ENCODE results near the gene FXYD6.
"Not testable (repeated sequence)": the region's sequence is repeated elsewhere in the genome, so short reads cannot be mapped to it uniquely, and the experiment has no call there.

The FXYD6 gene, protein sequence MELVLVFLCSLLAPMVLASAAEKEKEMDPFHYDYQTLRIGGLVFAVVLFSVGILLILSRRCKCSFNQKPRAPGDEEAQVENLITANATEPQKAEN

DNA sequence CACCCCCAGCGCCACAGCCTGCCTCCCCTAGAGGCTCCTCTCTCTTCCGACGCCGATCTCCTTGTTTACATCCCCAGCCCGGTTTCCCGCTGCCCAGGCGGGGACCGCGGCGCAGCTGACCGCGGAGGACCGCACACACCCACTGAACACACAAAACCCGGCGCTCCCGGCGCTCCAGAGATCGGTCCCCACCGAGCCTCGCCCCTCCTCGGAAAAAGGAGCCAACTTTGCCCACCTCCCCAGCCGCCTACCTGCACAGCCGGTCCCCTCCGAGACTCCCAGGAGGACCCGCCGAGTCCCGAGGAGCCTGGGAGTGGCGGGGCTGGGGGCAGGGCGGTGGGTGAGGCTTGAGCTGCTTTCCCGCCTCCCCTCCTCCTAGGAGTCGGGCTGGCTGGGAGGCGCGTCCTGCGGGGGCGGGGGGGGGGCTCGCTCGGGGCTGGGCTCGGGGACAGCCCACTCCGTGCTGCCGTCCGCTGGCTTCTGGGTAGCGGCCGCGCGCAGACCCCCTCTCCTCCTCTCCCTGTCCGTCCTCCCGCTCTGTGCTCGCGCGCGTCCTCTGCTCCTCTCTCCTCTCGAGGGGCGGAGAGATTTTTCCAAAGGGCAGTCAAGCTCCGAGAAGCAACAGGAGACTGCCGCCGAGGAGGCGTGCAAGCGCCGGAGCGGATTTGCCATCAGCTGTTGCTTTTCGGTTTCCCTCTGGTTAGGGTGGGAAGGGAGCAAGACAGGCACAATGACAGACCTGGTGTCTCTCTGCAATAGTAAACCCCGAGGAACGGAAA, at the start of gene FXYD6:
Gene FXYD6, minus strand, starts transcription at position 318 of the 779 bp plus-strand sequence. CDS start 33,882 bp downstream, outside the sequence.
- no peak for DNase-seq (ENCODE audit: low read depth)

DNA sequence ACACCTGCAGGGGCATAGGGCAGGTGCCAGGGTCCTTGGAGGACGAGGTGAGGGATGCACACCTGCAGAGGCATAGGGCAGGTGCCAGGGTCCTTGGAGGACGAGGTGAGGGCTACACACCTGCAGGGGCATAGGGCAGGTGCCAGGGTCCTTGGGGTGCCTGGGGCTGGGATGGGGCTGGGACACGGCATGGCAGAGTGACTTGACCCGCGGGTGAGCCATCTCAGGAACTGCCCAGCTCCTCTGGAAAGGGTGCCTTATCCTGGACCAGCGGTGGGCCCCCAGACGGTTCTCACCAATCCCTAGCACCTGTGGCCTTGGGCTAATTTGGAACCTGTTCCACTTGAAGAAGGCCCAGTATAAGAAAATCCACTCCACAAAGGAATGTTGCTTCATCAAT, 49.7 kb upstream of the FXYD6 start:
- DNase-seq (ENCODE audit: low read depth): not testable (repeated sequence)

- no peak for DNase-seq (ENCODE audit: low read depth)
Observed at GRCh38 chr11:117925198-117925925, 48.9 kb upstream of the FXYD6 start.

GRCh38 chr11:117924631-117925170, 48.2 kb upstream of the FXYD6 start:
- no peak for DNase-seq (ENCODE audit: low read depth)

GRCh38 chr11:117923773-117924172, 47.3 kb upstream of the FXYD6 start:
- no peak for DNase-seq (ENCODE audit: low read depth)

GRCh38 chr11:117923275-117923674, 46.8 kb upstream of the FXYD6 start:
- no peak for DNase-seq (ENCODE audit: low read depth)

GRCh38 chr11:117921893-117922292, 45.4 kb upstream of the FXYD6 start:
- DNase-seq (ENCODE audit: low read depth): no peak

DNA sequence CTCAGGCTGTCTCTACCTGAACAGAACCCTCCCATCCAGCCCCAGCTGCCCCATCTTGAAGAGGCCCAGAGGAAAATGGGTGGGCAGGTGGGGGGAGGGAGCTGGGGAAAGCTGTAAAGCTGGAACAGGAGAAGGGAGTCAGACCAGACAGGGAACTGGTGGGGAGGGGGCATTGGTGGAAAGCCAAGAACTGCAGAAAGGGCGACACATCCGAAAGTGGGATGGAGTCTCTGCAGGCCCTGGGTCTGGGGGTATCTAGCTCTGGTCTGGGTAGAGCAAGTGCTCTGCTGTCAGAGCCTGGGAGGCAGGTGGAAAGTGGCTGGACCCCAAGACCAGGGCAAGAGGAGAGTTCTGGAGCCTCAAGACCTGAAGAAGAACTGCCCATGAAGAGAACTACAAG, 45.0 kb upstream of the FXYD6 start:
- no peak for DNase-seq (ENCODE audit: low read depth)

- DNase-seq (ENCODE audit: low read depth): no peak
Observed at GRCh38 chr11:117919781-117920221, 43.3 kb upstream of the FXYD6 start.

GRCh38 chr11:117919341-117919740, 42.9 kb upstream of the FXYD6 start:
- no peak for DNase-seq (ENCODE audit: low read depth)

DNA sequence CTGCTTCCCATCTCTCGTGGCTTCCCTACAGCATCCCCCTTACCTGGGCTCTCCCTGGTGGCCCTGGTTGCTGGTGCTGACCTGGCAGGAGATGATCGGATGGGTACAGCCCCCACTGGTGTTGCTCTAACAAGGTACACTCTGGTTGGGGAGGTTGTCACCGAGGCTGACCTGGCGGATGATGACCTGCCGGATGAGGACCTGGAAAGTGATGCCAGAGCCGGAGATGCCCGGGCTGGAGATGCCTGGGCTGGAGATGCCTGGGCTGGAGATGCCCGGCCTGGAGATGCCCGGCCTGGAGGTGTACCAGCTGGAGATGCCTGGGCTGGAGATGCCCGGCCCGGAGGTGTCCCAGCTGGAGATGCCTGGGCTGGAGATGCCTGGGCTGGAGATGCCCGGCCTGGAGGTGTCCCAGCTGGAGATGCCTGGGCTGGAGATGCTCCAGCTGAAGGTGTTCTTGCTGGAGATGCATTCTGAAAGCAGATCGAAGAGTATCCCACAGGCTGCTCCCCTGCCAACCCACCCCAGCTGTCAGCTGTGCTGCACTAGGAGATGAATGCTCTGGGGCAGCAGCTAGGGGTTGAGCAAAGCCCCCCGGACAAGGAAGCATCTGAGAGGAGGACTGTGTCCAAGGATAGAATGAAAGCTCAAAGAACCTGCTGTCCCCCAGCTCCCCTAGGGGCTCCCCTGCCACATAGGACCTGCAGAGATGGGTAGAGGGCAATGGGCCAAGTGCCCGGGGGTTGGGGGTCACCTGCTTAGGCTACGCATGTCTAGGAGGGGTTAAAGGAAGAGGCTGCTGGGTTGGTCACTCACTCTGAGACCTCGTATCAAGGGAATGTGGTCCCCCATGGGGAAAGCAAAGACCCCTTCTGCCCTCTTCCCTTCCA, 42.2 kb upstream of the FXYD6 start:
- DNase-seq (ENCODE audit: low read depth): no peak

- DNase-seq (ENCODE audit: low read depth): no peak
Observed at GRCh38 chr11:117917591-117918151, 41.2 kb upstream of the FXYD6 start.

DNA sequence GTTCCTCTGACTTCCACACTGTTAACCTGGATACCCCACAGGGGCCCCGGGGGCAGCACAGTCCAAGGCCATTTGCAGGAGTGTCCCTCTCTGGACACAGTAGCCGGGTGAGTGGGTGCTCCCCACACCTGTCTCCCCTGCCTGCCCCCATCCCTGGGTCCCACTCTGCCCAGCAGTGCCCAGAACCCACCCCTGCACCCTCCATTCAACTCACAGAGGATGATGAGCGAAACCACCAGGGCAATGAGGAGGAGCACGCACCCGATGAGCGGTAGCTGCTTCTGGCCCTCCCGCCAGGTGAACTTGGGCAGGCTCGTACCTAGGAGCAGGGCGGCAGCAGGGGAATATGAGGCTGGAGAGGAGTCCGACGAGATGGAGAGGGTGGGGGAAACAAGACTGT, 40.5 kb upstream of the FXYD6 start:
- DNase-seq (ENCODE audit: low read depth): no peak

- DNase-seq (ENCODE audit: low read depth): no peak
Observed at GRCh38 chr11:117915672-117916235, 39.3 kb upstream of the FXYD6 start.

GRCh38 chr11:117914991-117915618, 38.6 kb upstream of the FXYD6 start:
- no peak for DNase-seq (ENCODE audit: low read depth)

- DNase-seq (ENCODE audit: low read depth): no peak
Observed at GRCh38 chr11:117914398-117914761, 37.9 kb upstream of the FXYD6 start.

DNA sequence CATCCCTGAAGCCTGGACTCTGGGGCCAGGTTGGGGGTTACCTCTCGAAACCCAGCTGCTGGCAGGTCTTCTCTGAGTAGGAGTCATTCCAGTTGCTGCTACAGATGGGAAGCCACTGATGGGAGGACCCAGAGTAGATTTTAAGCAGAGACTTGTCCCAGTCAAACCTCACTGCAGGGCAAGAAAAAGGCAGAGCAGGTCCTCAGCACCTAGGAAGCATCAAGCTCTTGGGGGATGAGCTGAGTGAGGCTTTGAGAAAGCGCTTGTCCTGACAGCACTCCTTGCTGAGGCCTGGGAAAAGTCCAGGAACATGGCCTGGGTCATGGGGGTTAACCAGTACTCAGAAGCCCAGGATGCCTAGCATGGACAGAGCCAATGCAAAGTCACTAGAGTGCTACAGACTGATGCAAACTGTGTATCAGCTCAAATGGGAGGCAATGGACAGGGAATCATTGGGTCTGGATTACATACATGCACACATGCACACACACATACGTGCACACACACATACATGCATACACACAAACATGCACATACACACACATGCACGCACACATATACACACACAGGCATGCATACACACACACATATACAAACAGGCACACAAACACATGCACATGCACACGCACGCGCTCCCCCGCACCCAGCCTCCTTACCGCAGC, 37.4 kb upstream of the FXYD6 start:
- no peak for DNase-seq (ENCODE audit: low read depth)

- DNase-seq (ENCODE audit: low read depth): no peak
Observed at GRCh38 chr11:117912497-117912896, 36.0 kb upstream of the FXYD6 start.

GRCh38 chr11:117911694-117912093, 35.2 kb upstream of the FXYD6 start:
- no peak for DNase-seq (ENCODE audit: low read depth)

DNA sequence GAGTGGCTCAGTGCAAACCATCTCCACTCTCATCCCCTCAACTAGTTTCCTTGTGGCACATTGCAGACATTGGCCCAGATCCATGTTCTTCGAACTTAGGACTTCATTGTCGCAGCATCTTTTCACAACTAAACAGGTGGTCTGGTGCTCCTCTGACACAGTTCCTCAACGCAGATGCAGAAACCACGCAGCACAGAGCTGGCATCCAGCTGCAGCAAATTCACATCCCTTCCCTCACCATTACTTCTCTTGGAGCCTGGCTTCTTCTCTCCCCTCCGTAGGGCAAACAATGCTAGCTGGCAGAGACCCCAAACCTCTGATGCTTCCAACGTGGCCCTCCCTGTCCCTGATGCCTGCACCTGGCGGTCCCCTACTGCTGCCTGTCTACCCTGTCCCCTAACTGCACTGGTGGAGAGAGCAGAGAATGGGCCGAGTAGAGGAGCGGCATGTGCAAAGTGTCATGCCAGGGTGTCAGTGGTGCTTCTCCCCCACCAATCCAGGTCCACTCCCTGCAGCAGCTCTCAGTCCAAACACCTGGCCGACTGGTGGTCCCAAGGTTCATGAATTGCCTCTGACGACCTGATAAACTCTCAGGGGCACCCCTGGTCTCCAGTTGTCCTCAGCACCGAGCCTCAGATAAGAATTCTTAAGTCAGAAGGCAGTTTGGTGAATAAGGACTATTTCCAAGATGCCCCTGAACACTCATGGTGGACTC, 34.6 kb upstream of the FXYD6 start:
- DNase-seq (ENCODE audit: low read depth): no peak

Measured in activated gamma-delta T cell treated with anti-CD3 and anti-CD28 coated beads, Interleukin-2, amount 50 U/mL, for 16 hours (primary cell).